ENCODE results near the gene ASCL2.

- TF ChIP-seq CTCF (IDR thresholded peaks at IDR 0.05) (no peak), POLR2A (IDR thresholded peaks at IDR 0.05) (no peak)
Measured at GRCh38 chr11:2318123-2318522, 47.7 kb upstream of the ASCL2 start.
